Trophoblast cell (in vitro differentiated cells and primary cell): ENCODE results near the gene TTC39C.
A peak's percentile ranks its signal among the peaks of the same experiment; 100 is the strongest.

Experiments used
- DNase-seq, 2 donors: peaks; one replicate each; pipeline ENCODE4 v3.0.0-alpha.2; 2016
- H2AFZ ChIP-seq: 2 replicates; pipeline ENCODE4 v1.6.1; 2013; ENCODE audit warnings: low read length, moderate library complexity, mild to moderate bottlenecking; ENCODE audit not compliant: insufficient read depth, poor library complexity
- H2AK5ac ChIP-seq: 2 replicates; pipeline ENCODE4 v1.6.1; 2013; ENCODE audit warnings: mild to moderate bottlenecking, low read length
- H2BK120ac ChIP-seq: 2 replicates; pipeline ENCODE4 v1.6.1; 2013; ENCODE audit warnings: low read length, mild to moderate bottlenecking, moderate library complexity; ENCODE audit not compliant: insufficient read depth, poor library complexity
- H2BK12ac ChIP-seq: 2 replicates; pipeline ENCODE4 v1.6.1; 2013; ENCODE audit warnings: mild to moderate bottlenecking, low read length, moderate library complexity
- H2BK5ac ChIP-seq: 2 replicates; pipeline ENCODE4 v1.6.1; 2013; ENCODE audit warnings: low read length, low read depth, moderate library complexity, mild to moderate bottlenecking; ENCODE audit not compliant: poor library complexity
- H3K14ac ChIP-seq: 2 replicates; pipeline ENCODE4 v1.6.1; 2013; ENCODE audit warnings: mild to moderate bottlenecking, low read length
- H3K18ac ChIP-seq: 2 replicates; pipeline ENCODE4 v1.6.1; 2013; ENCODE audit warnings: mild to moderate bottlenecking, low read length
- H3K23ac ChIP-seq: 2 replicates; pipeline ENCODE4 v1.6.1; 2013; ENCODE audit warnings: low read length
- H3K27ac ChIP-seq: 2 replicates; pipeline ENCODE4 v1.5.1; 2013; ENCODE audit warnings: low read depth, mild to moderate bottlenecking, inconsistent platforms, low read length, moderate library complexity
- H3K27me3 ChIP-seq: 2 replicates; pipeline ENCODE4 v1.6.1; 2013; ENCODE audit warnings: inconsistent platforms, mild to moderate bottlenecking, low read length, moderate library complexity; ENCODE audit not compliant: insufficient read depth
- H3K36me3 ChIP-seq, 2 experiments: 1 replicate in 1 of 2; 2 replicates in 1 of 2; pipeline ENCODE4 v1.6.1; 2013; ENCODE audit warnings: low read length in 2 of 2, mild to moderate bottlenecking in 2 of 2, moderate library complexity in 1 of 2; ENCODE audit not compliant: insufficient read depth in 2 of 2, control insufficient read depth in 1 of 2
- H3K4ac ChIP-seq: 2 replicates; pipeline ENCODE4 v1.6.1; 2013; ENCODE audit warnings: low read depth, mild to moderate bottlenecking, low read length, moderate library complexity
- H3K4me1 ChIP-seq, 2 experiments: 1 replicate in 1 of 2; 2 replicates in 1 of 2; pipeline ENCODE4 v1.6.1; 2013; ENCODE audit warnings: low read length in 2 of 2, mild to moderate bottlenecking in 2 of 2, moderate library complexity in 1 of 2; ENCODE audit not compliant: insufficient read depth in 2 of 2, control insufficient read depth in 1 of 2
- H3K4me2 ChIP-seq: 2 replicates; pipeline ENCODE4 v1.6.1; 2013; ENCODE audit warnings: inconsistent platforms, mild to moderate bottlenecking, low read length, moderate library complexity
- H3K4me3 ChIP-seq: 2 replicates; pipeline ENCODE4 v1.5.1; 2013; ENCODE audit warnings: mild to moderate bottlenecking, low read depth, low read length, inconsistent platforms
- H3K79me1 ChIP-seq: one replicate; pipeline ENCODE4 v1.6.1; 2013; ENCODE audit warnings: low read length
- H3K79me2 ChIP-seq: 2 replicates; pipeline ENCODE4 v1.6.1; 2013; ENCODE audit warnings: low read length, mild to moderate bottlenecking; ENCODE audit not compliant: control insufficient read depth, insufficient read depth, poor library complexity
- H3K9ac ChIP-seq: 2 replicates; pipeline ENCODE4 v1.6.1; 2013; ENCODE audit warnings: mild to moderate bottlenecking, low read length
- H3K9me3 ChIP-seq: 2 replicates; pipeline ENCODE4 v1.6.1; 2013; ENCODE audit warnings: low read depth, mild to moderate bottlenecking, control low read depth, inconsistent platforms, low read length; ENCODE audit not compliant: insufficient read depth
- H4K12ac ChIP-seq: 2 replicates; pipeline ENCODE4 v1.6.1; 2013; ENCODE audit warnings: low read depth, mild to moderate bottlenecking, low read length, moderate library complexity
- H4K8ac ChIP-seq: 2 replicates; pipeline ENCODE4 v1.6.1; 2013; ENCODE audit warnings: low read depth, mild to moderate bottlenecking, low read length, moderate library complexity
- H4K91ac ChIP-seq: one replicate; pipeline ENCODE4 v1.6.1; 2013; ENCODE audit warnings: low read depth, mild to moderate bottlenecking, low read length, moderate library complexity
- WGBS: extraction: QIAGEN DNeasy Blood & Tissue Kit; methylation state at CpG from one replicate; pipeline ENCODE4 v1.1.7; 2013; ENCODE audit warnings: missing lambda C conversion rate; ENCODE audit not compliant: insufficient read length, insufficient coverage; ENCODE audit errors: extremely low coverage; 5-methylcytosine and 5-hydroxymethylcytosine counted together

The TTC39C gene

DNA sequence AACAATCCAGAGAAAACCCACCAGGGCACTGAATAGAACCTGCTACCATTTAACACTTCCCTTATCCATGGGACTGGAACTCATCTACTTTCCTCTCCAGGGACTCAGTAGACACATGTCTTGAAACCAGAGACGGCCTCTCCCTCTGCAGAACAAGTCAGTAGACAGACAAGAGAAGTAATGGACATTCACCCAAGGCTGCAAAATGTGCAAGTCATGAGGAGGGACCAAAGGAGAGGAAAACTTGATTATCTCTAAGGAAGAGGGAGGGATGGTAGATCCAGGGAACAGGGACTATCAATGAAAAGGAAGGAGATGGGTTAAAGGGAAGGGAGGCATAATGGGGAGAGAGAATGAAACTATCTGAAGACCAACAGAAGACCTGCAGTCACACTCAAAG is 5.3 kb upstream of the TTC39C start:
- no peak overlapping the region for H4K8ac ChIP-seq
- no peaks in the 10 kb centered on the region for H3K27me3 ChIP-seq
- H3K79me2 ChIP-seq: no peaks in the 10 kb centered on the region
- DNase-seq: no peak
- H3K9me3 ChIP-seq: no peaks in the 10 kb centered on the region
- H3K27ac ChIP-seq: no peak overlapping the region
- H3K4ac ChIP-seq: no peak overlapping the region
- H2AFZ ChIP-seq: no peak overlapping the region
- H3K36me3 ChIP-seq: no peaks in the 10 kb centered on the region
- H3K9ac ChIP-seq: no peak overlapping the region
- H2BK12ac ChIP-seq: no peak overlapping the region
- H3K23ac ChIP-seq: no peak overlapping the region
- peaks cover 1% of the 10 kb centered on the region for H3K79me1 ChIP-seq
- no peak overlapping the region for H2AK5ac ChIP-seq
- H2BK5ac ChIP-seq: no peak overlapping the region
- H3K4me2 ChIP-seq: no peak overlapping the region
- H3K4me3 ChIP-seq: no peak overlapping the region
- H3K18ac ChIP-seq: no peak overlapping the region
- no peak overlapping the region for H4K91ac ChIP-seq
- no peak overlapping the region for H4K12ac ChIP-seq
- H3K4me1 ChIP-seq: no peaks in the 10 kb centered on the region
- H2BK120ac ChIP-seq: no peak overlapping the region
- no CpG with 5 or more reads among the region's 1 CpG for WGBS
- no peak overlapping the region for H3K14ac ChIP-seq

DNA sequence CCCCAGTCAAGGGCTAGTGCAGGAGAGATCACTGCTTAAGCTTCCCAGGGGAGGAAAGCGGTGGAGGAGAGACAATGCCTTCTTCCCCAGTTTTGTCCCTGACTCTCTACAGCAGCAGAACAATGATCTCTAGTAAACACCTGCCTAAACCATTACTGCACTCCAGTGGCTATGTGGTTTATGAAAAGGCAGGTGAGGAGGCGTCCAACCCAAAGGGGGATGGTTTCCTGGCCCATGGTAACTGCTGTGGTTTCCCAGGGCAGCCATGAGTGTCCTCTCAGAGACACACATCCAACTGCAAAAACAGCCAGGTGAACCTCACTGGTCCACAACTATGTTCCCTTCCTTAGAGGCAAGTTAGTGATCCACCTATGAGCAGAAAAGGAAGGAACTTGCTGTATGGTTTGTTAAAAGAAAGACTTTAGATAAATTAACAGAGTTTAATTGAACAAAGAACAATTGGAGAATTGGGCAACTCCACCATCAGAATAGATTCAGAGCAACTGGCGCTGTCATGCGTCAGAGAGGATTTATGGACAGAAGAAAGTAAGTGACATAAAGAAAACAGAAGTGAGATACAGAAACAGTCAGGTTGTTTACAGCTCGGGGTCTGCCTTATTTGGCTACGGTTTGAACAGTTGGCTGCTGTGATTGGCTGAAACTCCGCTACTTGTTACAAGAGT is 4.8 kb upstream of the TTC39C start:
- Histone ChIP-seq H3K27me3 (no peaks in the 10 kb centered on the region), H3K4me3 (no peak overlapping the region), H3K36me3 (no peaks in the 10 kb centered on the region), H3K4me2 (no peak overlapping the region), H3K4ac (no peak overlapping the region), H4K12ac (no peak overlapping the region), H2BK120ac (no peak overlapping the region), H4K91ac (no peak overlapping the region), H3K9ac (peak overlapping the region; percentile 12), H3K4me1 (no peaks in the 10 kb centered on the region), H3K27ac (no peak overlapping the region), H3K23ac (no peak overlapping the region), H3K18ac (no peak overlapping the region), H3K9me3 (no peaks in the 10 kb centered on the region), H3K79me2 (peaks cover 3% of the 10 kb centered on the region), H3K14ac (no peak overlapping the region), H2AK5ac (no peak overlapping the region), H4K8ac (no peak overlapping the region), H2AFZ (no peak overlapping the region), H2BK12ac (no peak overlapping the region), H2BK5ac (no peak overlapping the region), H3K79me1 (peaks cover 7% of the 10 kb centered on the region)
- DNase-seq: no peak
- WGBS: no CpG with 5 or more reads among the region's 7 CpGs

DNA sequence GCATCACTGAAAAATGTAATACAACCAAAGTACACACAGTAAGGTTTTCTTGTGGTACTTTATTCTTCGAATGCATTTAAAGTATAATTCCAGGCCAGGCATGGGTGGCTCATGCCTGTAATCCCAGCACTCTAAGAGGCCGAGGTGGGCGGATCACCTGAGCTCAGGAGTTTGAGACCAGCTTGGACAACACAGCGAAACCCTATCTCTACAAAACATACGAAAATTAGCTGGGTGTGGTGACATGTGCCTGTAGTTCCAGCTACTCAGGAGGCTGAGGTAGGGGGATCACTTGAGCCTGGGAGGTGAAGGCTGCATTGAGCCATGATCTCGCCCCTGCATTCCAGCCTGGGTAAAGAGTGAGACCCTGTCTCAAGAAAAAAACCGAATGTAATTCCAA is 3.9 kb upstream of the TTC39C start:
- Histone ChIP-seq H3K27me3 (no peaks in the 10 kb centered on the region), H3K36me3 (no peaks in the 10 kb centered on the region), H3K27ac (no peak overlapping the region), H3K4ac (no peak overlapping the region), H2BK120ac (no peak overlapping the region), H2AK5ac (no peak overlapping the region), H4K8ac (no peak overlapping the region), H2BK5ac (no peak overlapping the region), H4K91ac (no peak overlapping the region), H3K23ac (no peak overlapping the region), H3K79me1 (peaks cover 12% of the 10 kb centered on the region), H3K4me3 (no peak overlapping the region), H3K14ac (no peak overlapping the region), H3K79me2 (peaks cover 8% of the 10 kb centered on the region), H3K9ac (no peak overlapping the region), H4K12ac (no peak overlapping the region), H3K9me3 (no peaks in the 10 kb centered on the region), H3K4me2 (no peak overlapping the region), H3K18ac (no peak overlapping the region), H3K4me1 (peaks cover 0 to under 1% of the 10 kb centered on the region in 2 experiments), H2BK12ac (no peak overlapping the region), H2AFZ (no peak overlapping the region)
- no CpG with 5 or more reads among the region's 7 CpGs for WGBS
- DNase-seq: no peak

DNA sequence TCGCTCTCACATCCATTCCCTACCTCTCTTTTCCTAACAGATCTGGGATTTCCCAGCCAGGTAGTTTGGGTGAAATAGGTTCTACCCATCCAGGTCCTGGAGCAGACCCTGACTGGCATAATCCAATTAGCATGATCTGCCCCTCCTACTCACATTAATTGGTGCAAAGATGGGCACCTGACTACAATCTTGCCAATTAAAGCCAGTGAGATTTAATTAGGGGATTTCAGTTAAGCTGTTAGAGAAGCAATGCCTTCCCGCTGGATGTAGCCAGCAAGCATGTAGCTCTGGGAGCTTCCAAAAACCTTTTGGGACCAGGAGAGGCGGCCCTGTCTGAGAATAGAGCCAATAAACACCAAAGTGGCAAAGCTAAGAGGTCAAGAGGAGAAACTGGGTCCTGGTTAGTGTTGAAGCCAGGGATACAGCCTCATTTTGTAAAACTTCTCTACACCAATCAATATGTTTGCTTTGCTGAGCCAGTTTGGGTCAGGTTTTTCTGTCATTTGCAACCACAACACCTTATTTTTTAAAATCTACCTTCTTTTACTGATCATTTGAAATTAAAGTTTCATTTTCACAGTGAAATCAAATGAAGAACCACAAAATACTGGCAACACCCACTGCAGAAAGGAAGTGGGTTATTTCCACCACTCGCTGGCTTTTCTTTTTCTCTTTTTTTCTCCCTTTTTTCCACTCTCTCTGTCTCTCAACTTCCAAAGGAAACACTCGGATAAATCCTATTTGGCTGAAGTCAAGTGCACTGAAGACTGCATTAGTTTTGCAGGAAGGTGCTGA is 3.2 kb upstream of the TTC39C start:
- Histone ChIP-seq H3K4ac (no peak overlapping the region), H2BK5ac (no peak overlapping the region), H3K18ac (no peak overlapping the region), H3K9ac (no peak overlapping the region), H2AK5ac (no peak overlapping the region), H3K4me2 (no peak overlapping the region), H2BK120ac (no peak overlapping the region), H3K79me2 (peaks cover 8% of the 10 kb centered on the region), H3K79me1 (peaks cover 12% of the 10 kb centered on the region), H2AFZ (no peak overlapping the region), H4K12ac (no peak overlapping the region), H3K36me3 (no peaks in the 10 kb centered on the region), H4K91ac (no peak overlapping the region), H3K23ac (no peak overlapping the region), H4K8ac (no peak overlapping the region), H3K4me1 (peaks cover 3% of the 10 kb centered on the region in 2 experiments), H2BK12ac (no peak overlapping the region), H3K27ac (no peak overlapping the region), H3K27me3 (no peaks in the 10 kb centered on the region), H3K4me3 (no peak overlapping the region), H3K14ac (no peak overlapping the region), H3K9me3 (no peaks in the 10 kb centered on the region)
- DNase-seq: no peak
- WGBS: no CpG with 5 or more reads among the region's 5 CpGs
